GM06990 (cell line): ENCODE results near the gene CDC37L1.
A peak's percentile ranks its signal among the peaks of the same experiment; 100 is the strongest.

ENCODE experiments used
- DNase-seq: peaks from one replicate; pipeline ENCODE4 v3.0.0-alpha.2; 2011; ENCODE audit not compliant: insufficient read length; ENCODE audit errors: extremely low read depth
- H3K27me3 ChIP-seq: replicated peaks from 2 replicates; pipeline ENCODE4 v1.6.0; 2011; ENCODE audit warnings: low read length; ENCODE audit not compliant: control insufficient read depth, insufficient read depth
- H3K36me3 ChIP-seq: 2 replicates; pipeline ENCODE4 v1.5.1; 2011; ENCODE audit warnings: low read length; ENCODE audit not compliant: control insufficient read depth, insufficient read depth
- H3K4me3 ChIP-seq: replicated peaks from 2 replicates; pipeline ENCODE4 v1.5.1; 2011; ENCODE audit warnings: low read depth, mild to moderate bottlenecking, control low read depth, low read length
- CTCF ChIP-seq: IDR thresholded peaks from 2 replicates; pipeline ENCODE4 v1.5.1; 2011; ENCODE audit warnings: low read length, control low read depth, mild to moderate bottlenecking, inconsistent platforms; ENCODE audit not compliant: insufficient read depth, poor library complexity, severe bottlenecking

Gene CDC37L1

GRCh38 chr9:4684820-4685219, 5.5 kb downstream of the CDC37L1 start:
- no peak for DNase-seq
- Histone ChIP-seq H3K27me3 (no peaks in the 10 kb centered on the region), H3K36me3 (peaks cover 2% of the 10 kb centered on the region; the same call in 1 of the 2 replicates), H3K4me3 (no peak overlapping the region)
- TF ChIP-seq CTCF = no peak

- Histone ChIP-seq H3K36me3 (peaks cover 2% of the 10 kb centered on the region; the same call in 1 of the 2 replicates), H3K4me3 (no peak overlapping the region), H3K27me3 (no peaks in the 10 kb centered on the region)
- no peak for DNase-seq
- TF ChIP-seq CTCF = no peak
These were observed 6.7 kb downstream of the CDC37L1 start for GRCh38 chr9:4686112-4686511.

GRCh38 chr9:4686584-4686983, 7.2 kb downstream of the CDC37L1 start:
- no peak for DNase-seq
- Histone ChIP-seq H3K27me3 (no peaks in the 10 kb centered on the region), H3K4me3 (no peak overlapping the region), H3K36me3 (peaks cover 2% of the 10 kb centered on the region; the same call in 1 of the 2 replicates)
- no peak for TF ChIP-seq CTCF

GRCh38 chr9:4689021-4689420, 9.7 kb downstream of the CDC37L1 start:
- Histone ChIP-seq H3K36me3 (peaks cover 2% of the 10 kb centered on the region; the same call in 1 of the 2 replicates), H3K4me3 (no peak overlapping the region), H3K27me3 (no peaks in the 10 kb centered on the region)
- TF ChIP-seq CTCF = no peak
- DNase-seq = no peak

GRCh38 chr9:4689687-4690104, 10.3 kb downstream of the CDC37L1 start:
- peaks cover 2% of the 10 kb centered on the region; the same call in 1 of the 2 replicates for H3K36me3 ChIP-seq
- no peak overlapping the region; the same call in 1 of the 2 replicates for H3K4me3 ChIP-seq
- DNase-seq = peak; percentile 25
- H3K27me3 ChIP-seq = no peaks in the 10 kb centered on the region
- TF ChIP-seq CTCF = no peak

- Histone ChIP-seq H3K27me3 (no peaks in the 10 kb centered on the region), H3K36me3 (peaks cover 2% of the 10 kb centered on the region; the same call in 1 of the 2 replicates), H3K4me3 (no peak overlapping the region; the same call in 1 of the 2 replicates)
- no peak for TF ChIP-seq CTCF
- DNase-seq = peak; percentile 15
These were observed 10.8 kb downstream of the CDC37L1 start for GRCh38 chr9:4690144-4690543.
